Colonic mucosa (tissue), 4 donors: ENCODE data around the gene MROH2A. TPM values are rescaled to one million over a fixed set of nuclear protein-coding genes. Genes with fewer than 3 reads are reported as not detected.

Experiments
- DNase-seq: peaks from one replicate; pipeline ENCODE4 v3.0.0-alpha.2; 2020
- H3K27ac ChIP-seq: fragments of 200-600 bp; one replicate; pipeline ENCODE4 v1.8.0; 2021
- H3K27me3 ChIP-seq: fragments of 200-600 bp; one replicate; pipeline ENCODE4 v1.8.0; 2021
- H3K36me3 ChIP-seq: fragments of 200-600 bp; one replicate; pipeline ENCODE4 v1.8.0; 2021
- H3K4me1 ChIP-seq: fragments of 200-600 bp; one replicate; pipeline ENCODE4 v1.8.0; 2021; ENCODE audit warnings: mild to moderate bottlenecking
- H3K4me3 ChIP-seq: fragments of 200-600 bp; one replicate; pipeline ENCODE4 v1.8.0; 2021
- H3K9ac ChIP-seq, 2 donors: one replicate each; pipeline ENCODE4 v1.7.0; 2013; ENCODE audit warnings: control low read depth in 2 of 2, low read depth in 2 of 2, low read length in 2 of 2
- H3K9me3 ChIP-seq: fragments of 200-600 bp; one replicate; pipeline ENCODE4 v1.8.0; 2021
- intact Hi-C: fragments of 100-400 bp; cut with DNase I; formaldehyde crosslinking; loops from one replicate; pipeline ENCODE4 v1.14.1; 2022
- total RNA-seq, 2 donors: library from RNA; stranded (reverse); fragmentation: NEBNext Ultra II Directional in 1 of 2; extraction: Animal tissue kit (Norgen Biotek cat#: 25700) in 1 of 2; gene quantifications; one replicate each; pipeline ENCODE4 v1.2.1, GENCODE V29; 2021
- TF ChIP-seq, protein P1 (sequence below): fragments of 200-600 bp; IDR thresholded peaks from one replicate; pipeline ENCODE4 v1.8.0; 2022; ENCODE audit warnings: antibody characterized with exemption, mild to moderate bottlenecking
- donor health status: healthy.
- donor health status: DM: no; HTN: no; CAD: no.
- donor health status: DM: no; HTN: no; CAD: no.

MROH2A gene
- total RNA-seq, 2 donors from 2014 or later: not detected

- intact Hi-C loops: no loop called here
- H3K27me3 ChIP-seq: no peaks in the 10 kb centered on the region
- peaks cover 4% of the 10 kb centered on the region for H3K4me1 ChIP-seq
- H3K27ac ChIP-seq: no peak overlapping the region
- H3K9ac ChIP-seq: peak overlapping the region; percentile 44 to 67
- peak overlapping the region; percentile 66 for H3K4me3 ChIP-seq
- TF ChIP-seq, protein P1, sequence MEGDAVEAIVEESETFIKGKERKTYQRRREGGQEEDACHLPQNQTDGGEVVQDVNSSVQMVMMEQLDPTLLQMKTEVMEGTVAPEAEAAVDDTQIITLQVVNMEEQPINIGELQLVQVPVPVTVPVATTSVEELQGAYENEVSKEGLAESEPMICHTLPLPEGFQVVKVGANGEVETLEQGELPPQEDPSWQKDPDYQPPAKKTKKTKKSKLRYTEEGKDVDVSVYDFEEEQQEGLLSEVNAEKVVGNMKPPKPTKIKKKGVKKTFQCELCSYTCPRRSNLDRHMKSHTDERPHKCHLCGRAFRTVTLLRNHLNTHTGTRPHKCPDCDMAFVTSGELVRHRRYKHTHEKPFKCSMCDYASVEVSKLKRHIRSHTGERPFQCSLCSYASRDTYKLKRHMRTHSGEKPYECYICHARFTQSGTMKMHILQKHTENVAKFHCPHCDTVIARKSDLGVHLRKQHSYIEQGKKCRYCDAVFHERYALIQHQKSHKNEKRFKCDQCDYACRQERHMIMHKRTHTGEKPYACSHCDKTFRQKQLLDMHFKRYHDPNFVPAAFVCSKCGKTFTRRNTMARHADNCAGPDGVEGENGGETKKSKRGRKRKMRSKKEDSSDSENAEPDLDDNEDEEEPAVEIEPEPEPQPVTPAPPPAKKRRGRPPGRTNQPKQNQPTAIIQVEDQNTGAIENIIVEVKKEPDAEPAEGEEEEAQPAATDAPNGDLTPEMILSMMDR: no peak
- no peak for DNase-seq
- H3K36me3 ChIP-seq: no peaks in the 10 kb centered on the region
- no peaks in the 10 kb centered on the region for H3K9me3 ChIP-seq
Observed at GRCh38 chr2:233853883-233854240, 75.7 kb downstream of the MROH2A start.

DNA sequence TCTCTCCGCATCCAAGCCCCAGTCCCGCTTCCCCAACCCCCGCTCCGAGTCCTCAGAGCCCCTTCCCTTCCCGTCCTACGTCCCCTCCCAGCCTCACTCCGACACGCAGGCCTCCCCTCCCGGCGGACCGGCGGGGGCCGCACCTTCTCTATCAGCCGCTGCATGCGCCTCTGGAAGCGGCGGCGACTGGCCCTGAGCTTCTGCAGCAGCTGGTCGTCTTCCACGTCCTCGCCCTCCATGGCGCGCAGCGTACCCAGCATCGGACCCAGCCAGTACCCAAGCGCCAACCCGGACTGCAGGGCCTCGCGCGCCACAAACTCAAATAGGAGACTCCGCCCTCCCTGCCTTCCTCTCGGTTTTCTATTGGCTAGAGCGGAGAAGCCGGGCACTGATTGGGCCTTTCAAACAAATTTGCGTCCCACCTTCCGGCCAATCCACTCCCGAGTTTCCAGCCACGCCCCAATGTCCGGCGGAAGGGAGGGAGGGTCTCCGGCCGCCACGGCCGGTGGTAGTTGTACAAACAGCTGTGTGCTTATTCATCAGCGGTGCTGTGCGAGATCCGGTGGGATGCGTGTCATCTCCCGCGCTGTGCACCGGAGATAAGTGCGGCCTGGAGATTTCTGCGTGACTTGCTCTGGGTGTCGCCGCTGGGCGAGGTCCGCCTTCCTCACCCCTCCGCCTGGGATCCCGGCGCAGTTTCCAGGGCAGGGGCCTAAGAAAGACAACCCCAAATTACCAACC, 76.3 kb downstream of the MROH2A start, which contains the start of gene HJURP:
HJURP (minus strand) TSS at position 295 of the 741 bp plus-strand sequence; CDS start at position 260, 35 bp downstream.
- peak within 1 kb of the TSS; percentile 60 to 76 for H3K9ac ChIP-seq
- H3K4me1 ChIP-seq: peaks cover 4% of the 10 kb centered on the region
- intact Hi-C loops: no loop called here
- no peaks in the 10 kb centered on the region for H3K27me3 ChIP-seq
- no peaks in the 10 kb centered on the region for H3K36me3 ChIP-seq
- peak; percentile 96 for DNase-seq
- peak within 1 kb of the TSS; percentile 66 for H3K4me3 ChIP-seq
- H3K9me3 ChIP-seq: no peaks in the 10 kb centered on the region
- H3K27ac ChIP-seq: no peak within 1 kb of the TSS
- TF ChIP-seq, protein P1: no peak

DNA sequence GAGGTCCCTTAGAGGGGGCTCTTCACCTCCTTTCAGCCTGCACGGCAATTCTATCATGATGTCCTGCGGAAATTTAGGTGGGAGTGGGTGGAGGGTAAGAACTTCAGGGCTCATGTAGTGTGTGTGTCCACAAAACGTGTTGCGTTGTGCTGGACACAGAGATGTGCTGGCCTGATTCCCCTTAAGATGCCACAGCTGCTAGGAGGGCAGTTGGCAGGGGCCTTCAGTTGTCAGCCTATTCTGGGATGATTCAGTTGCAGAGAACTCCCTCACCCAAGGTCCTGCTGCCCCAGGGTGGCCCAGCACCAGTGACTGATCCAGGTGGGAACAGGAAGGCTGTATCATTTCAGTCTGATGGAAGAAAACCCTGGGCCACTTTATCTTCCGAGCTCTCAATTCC, 77.2 kb downstream of the MROH2A start:
- intact Hi-C loops: no loop called here
- H3K27ac ChIP-seq: no peak overlapping the region
- TF ChIP-seq, protein P1: no peak
- DNase-seq: no peak
- H3K9me3 ChIP-seq: no peaks in the 10 kb centered on the region
- peaks cover 4% of the 10 kb centered on the region for H3K4me1 ChIP-seq
- no peaks in the 10 kb centered on the region for H3K27me3 ChIP-seq
- no peak overlapping the region for H3K4me3 ChIP-seq
- no peak overlapping the region for H3K9ac ChIP-seq
- no peaks in the 10 kb centered on the region for H3K36me3 ChIP-seq

DNA sequence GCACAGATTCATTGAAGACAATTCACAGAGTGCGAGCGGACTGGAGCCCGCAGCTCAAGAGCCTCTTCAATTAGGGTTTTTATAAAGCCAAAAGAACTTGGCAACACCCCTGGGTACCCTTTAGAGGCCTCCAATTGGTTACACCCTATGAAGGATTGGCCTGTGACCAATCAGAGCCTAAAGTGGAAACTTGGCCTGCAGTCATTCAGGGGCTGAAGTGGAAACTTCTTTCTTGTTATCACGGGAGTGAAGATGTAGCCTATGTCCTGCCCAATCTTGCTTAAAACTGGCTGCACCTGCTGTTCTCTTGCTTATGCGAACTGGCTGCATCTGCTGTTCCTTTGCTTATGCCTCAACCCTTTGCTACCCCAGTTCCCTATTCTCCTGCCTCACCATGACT, 78.1 kb downstream of the MROH2A start:
- no peaks in the 10 kb centered on the region for H3K36me3 ChIP-seq
- H3K4me3 ChIP-seq: no peak overlapping the region
- TF ChIP-seq, protein P1: no peak
- no peaks in the 10 kb centered on the region for H3K27me3 ChIP-seq
- H3K27ac ChIP-seq: no peak overlapping the region
- no peak for DNase-seq
- H3K4me1 ChIP-seq: peaks cover 4% of the 10 kb centered on the region
- intact Hi-C loops: no loop called here
- H3K9me3 ChIP-seq: no peaks in the 10 kb centered on the region
- no peak overlapping the region for H3K9ac ChIP-seq

DNA sequence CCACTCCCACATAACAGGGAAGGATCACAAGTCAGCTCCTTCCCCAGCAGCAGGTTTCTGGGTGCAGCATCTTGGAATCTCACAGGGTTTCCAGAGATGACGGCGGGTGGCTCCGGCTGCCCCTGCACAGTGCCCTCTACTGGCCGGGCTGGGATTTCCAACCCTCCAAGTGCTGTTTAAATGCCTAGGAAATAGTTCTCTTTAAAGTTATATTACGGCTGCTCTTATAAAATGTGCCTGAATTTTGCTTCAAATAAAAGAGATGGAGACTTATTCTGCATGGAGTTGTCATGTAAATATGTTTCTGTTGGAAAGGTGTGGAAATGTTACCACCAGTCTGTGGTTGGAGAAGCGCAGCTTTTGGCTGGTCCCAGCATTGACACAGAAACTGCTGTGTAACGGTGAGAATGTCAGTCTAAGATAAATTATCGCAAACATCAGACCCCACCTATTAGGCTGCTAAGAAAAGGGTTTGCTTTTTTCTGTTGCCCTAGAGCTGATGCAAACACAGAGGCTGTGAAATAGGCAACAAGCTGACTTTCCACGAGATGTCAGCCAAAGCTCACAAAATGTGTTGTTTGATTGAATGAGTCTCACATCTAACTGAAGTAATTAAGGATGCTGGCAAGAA, 79.5 kb downstream of the MROH2A start:
- H3K36me3 ChIP-seq: no peaks in the 10 kb centered on the region
- H3K9ac ChIP-seq: no peak overlapping the region
- no peak overlapping the region for H3K27ac ChIP-seq
- no peaks in the 10 kb centered on the region for H3K27me3 ChIP-seq
- H3K4me1 ChIP-seq: peaks cover 4% of the 10 kb centered on the region
- TF ChIP-seq, protein P1: peak; percentile 67
- no peak overlapping the region for H3K4me3 ChIP-seq
- DNase-seq: peak; percentile 69
- H3K9me3 ChIP-seq: no peaks in the 10 kb centered on the region
- intact Hi-C loops: no loop called here
